Skeletal muscle satellite cell (primary cell): Measurements from ENCODE around the gene TMEM151B.

Source experiments
- H3K27me3 ChIP-seq: 2 replicates; pipeline ENCODE4 v1.7.0; 2013; ENCODE audit warnings: low read length; ENCODE audit not compliant: control insufficient read depth, insufficient read depth
- H3K36me3 ChIP-seq: 2 replicates; pipeline ENCODE4 v1.7.0; 2013; ENCODE audit warnings: mild to moderate bottlenecking, control low read depth, low read length; ENCODE audit not compliant: insufficient read depth
- H3K4me1 ChIP-seq: 2 replicates; pipeline ENCODE4 v1.7.0; 2013; ENCODE audit warnings: low read length; ENCODE audit not compliant: control insufficient read depth, insufficient read depth
- H3K4me2 ChIP-seq: 2 replicates; pipeline ENCODE4 v1.7.0; 2013; ENCODE audit warnings: mild to moderate bottlenecking, low read length
- H3K4me3 ChIP-seq: 2 replicates; pipeline ENCODE4 v1.7.0; 2013; ENCODE audit warnings: low read length
- H3K9ac ChIP-seq: 2 replicates; pipeline ENCODE4 v1.7.0; 2013; ENCODE audit warnings: mild to moderate bottlenecking, low read depth, low read length, moderate library complexity
- H3K9me3 ChIP-seq: replicated peaks from 2 replicates; pipeline ENCODE4 v1.7.0; 2013; ENCODE audit warnings: mild to moderate bottlenecking, control low read depth, low read length

The TMEM151B gene

DNA sequence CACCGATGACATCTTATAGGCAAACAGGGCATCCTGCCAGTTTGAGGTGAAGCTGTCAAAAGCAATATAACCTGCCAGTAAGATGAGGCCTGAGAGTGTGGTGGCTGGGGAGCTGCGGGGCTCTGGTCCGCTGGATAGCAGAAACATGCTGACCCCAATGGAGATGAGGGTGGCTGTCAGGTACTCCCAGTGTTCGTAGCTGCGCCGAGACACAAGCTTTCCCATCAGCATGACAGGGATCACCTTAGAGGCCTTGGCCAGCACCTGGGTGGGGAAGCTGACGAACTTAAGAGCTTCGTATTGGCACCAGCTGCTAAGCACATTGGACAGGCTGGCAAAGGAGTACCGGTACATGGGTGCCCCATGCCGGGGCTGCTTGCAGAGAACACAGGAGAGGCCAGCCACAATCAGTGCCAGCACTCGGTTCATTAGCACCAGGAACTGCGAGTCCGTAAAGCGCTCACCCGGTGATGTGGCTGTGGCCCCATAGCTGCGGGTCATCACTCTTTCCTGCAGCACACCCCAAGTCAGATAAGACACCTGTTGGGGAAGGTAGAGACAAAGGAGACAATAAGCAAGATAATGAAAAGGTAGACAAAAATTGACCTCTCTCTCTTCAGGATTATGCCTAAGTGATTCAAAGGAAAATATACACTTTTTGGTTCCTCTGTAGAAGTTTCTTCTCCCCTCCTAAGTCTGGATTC, 15.0 kb upstream of the TMEM151B start:
- Histone ChIP-seq H3K4me1 (peaks cover 35% of the 10 kb centered on the region), H3K27me3 (no peaks in the 10 kb centered on the region), H3K4me2 (peak overlapping the region; percentile 94), H3K9ac (no peak overlapping the region), H3K36me3 (peaks cover 55% of the 10 kb centered on the region), H3K4me3 (peak overlapping the region; percentile 92), H3K9me3 (no peaks in the 10 kb centered on the region)

DNA sequence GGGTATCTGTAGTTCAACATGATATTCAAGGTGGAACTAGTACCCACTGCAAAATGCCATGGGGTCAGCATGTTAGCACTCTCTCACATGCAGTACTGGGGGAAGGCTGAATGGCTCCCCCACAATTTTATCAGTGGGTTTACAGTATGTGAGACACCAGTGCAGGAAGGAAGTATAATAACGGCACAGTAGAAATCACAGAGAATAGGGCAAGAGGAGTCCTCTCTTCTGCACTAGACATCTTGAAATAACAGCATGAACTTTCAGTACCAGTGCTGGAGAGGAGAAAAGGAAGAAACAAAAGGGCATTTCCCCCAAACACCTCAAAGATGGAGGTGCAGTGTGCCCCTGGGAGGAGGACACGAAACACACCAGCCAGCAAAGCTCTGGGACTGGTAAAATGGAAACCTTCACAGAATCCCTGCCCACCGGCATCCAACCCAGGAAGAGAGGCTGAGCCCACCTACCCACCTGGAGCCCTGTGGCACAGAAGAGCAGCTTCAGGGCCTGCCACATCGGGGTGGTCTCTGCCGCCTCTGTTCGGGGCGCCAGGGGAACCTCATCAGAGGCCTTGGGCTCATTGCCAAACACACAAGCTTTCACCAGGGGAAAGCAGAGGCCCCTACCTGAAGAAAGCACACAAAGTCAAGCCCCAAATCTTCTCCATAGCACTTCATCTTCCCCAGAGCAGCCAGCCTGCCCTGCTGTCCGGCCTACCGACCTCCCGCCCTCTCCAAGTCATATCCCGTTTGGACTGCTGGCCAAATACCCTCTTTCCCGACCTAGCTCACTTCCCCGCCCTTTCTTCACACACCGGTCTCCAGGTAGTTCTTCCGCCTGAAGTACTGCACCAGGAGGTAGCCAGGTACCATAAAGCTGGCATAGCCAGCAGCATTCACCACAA, 14.1 kb upstream of the TMEM151B start:
- Histone ChIP-seq H3K36me3 (peaks cover 47% of the 10 kb centered on the region), H3K4me1 (peaks cover 31% of the 10 kb centered on the region), H3K9ac (peak overlapping the region; percentile 95), H3K27me3 (no peaks in the 10 kb centered on the region), H3K4me3 (peak overlapping the region; percentile 92), H3K9me3 (no peaks in the 10 kb centered on the region), H3K4me2 (peak overlapping the region; percentile 94)

DNA sequence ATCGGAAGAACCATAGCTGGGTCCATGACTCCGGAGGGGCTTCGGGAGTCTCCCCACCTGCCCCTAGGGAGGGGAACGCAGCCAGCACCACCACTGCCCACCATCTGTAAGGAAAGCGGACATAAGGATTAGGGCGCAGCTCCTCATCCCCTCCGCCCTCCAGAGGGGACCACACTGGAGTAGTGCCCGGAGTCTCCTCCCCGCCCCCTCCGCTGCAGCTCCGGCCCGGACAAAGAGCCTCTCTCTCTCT, 13.6 kb upstream of the TMEM151B start:
- Histone ChIP-seq H3K27me3 (no peaks in the 10 kb centered on the region), H3K9ac (peak overlapping the region; percentile 95), H3K9me3 (no peaks in the 10 kb centered on the region), H3K36me3 (peaks cover 42% of the 10 kb centered on the region), H3K4me2 (peak overlapping the region; percentile 94), H3K4me3 (peak overlapping the region; percentile 92), H3K4me1 (peaks cover 29% of the 10 kb centered on the region)

DNA sequence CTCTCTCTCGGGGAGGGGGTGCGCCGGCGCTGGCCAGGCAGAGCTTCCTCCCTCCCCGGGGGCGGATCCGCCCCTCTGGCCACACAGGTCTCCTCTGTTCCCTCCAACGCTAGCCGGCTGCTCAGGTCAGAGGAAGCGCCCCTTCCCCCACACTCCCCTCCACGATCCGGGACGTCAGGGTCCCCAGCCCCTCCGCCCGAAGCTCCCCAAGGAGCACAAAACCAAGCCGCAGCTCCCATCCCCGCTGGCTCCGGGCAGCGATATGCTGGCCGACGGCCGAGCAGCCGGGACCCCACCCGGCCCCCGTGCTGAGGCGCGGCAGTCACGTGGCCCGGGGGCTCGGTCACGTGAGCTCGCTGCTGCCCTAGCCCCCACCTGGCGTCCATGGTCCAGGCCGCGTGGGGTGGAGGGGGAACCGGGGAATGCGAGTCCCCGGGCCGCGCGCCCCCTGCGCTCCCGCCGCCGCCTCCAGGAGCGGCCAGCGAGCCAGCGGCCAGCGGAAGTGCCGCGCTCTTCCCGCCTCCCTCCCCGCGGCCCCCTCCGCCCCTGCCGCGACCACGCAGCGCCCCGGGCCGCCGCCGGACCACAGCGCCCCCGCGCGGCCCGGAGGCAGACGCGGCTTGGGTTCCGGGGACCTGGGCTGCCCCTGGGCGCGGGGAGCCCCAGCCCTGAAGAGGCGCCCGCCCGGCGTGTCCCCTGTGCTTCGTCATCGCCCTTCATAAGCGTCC, 13.1 kb upstream of the TMEM151B start, which contains the start of gene SLC35B2:
Gene SLC35B2, minus strand, starts transcription at position 504 of the 728 bp plus-strand sequence. Its CDS starts 118 bp downstream, at position 386.
- Histone ChIP-seq H3K4me1 (peaks cover 28% of the 10 kb centered on the region), H3K9me3 (no peaks in the 10 kb centered on the region), H3K4me3 (peak within 1 kb of the TSS; percentile 92), H3K27me3 (no peaks in the 10 kb centered on the region), H3K9ac (peak within 1 kb of the TSS; percentile 95), H3K36me3 (peaks cover 37% of the 10 kb centered on the region), H3K4me2 (peak within 1 kb of the TSS; percentile 94)

DNA sequence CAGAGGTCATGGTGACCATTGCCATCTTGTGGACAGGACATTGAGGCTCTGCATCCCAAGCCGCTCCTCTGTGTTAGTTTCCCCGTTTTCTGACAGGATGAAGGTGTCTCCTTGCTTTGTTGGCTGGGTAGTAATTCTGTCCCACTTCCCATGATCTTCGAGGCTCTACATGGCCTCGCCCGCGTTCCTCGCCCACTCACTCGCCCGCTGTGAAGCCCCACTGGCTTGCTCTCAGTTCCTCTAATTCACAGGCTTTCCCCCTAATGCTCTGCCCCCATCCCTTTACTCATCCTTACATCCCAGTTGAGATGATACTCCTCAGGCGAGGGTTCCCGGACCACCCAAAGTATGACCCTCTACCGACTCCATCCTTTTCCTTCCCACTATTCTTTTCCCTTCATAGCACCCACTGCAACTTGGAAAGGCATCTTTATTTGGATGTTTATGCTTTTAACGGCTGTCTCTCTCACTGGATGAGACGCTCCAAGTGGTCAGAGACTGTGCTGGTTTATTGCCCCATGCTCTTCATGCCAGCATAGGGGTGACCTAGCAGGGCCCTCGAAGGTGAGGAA, 12.4 kb upstream of the TMEM151B start:
- peaks cover 32% of the 10 kb centered on the region for H3K36me3 ChIP-seq
- no peaks in the 10 kb centered on the region for H3K9me3 ChIP-seq
- H3K27me3 ChIP-seq = no peaks in the 10 kb centered on the region
- H3K4me2 ChIP-seq = peak overlapping the region; percentile 94
- peak overlapping the region; percentile 95 for H3K9ac ChIP-seq
- peaks cover 31% of the 10 kb centered on the region for H3K4me1 ChIP-seq
- peak overlapping the region; percentile 92 for H3K4me3 ChIP-seq

DNA sequence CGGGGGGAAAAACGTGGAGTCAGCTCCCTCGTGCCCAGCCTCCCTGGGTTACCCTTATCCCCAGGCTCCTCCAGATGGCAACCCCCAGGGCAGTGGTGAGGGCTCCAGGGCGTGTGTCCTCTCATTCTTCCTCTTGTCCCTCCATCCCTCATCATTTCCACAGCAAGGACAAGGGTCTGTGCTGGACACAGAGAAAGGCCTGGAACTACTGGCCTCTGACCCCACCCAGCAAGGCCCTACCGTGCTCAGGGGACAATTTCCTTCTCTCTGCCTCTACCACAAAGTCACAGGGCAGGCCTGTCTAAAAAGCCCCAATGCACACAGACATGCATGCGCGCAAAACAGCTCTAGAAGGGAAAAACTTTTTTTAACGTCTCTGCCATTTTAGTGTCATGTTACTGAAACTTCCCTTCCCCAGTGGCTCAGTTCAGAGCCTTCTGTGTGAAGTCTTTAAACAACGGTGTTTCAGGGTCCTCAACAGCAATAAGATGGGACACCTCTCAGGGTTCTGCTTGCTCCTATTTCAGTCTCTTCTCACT, 11.9 kb upstream of the TMEM151B start:
- H3K27me3 ChIP-seq = no peaks in the 10 kb centered on the region
- no peaks in the 10 kb centered on the region for H3K9me3 ChIP-seq
- no peak overlapping the region for H3K4me3 ChIP-seq
- peaks cover 37% of the 10 kb centered on the region for H3K4me1 ChIP-seq
- no peak overlapping the region for H3K4me2 ChIP-seq
- H3K9ac ChIP-seq = no peak overlapping the region
- peaks cover 27% of the 10 kb centered on the region for H3K36me3 ChIP-seq

DNA sequence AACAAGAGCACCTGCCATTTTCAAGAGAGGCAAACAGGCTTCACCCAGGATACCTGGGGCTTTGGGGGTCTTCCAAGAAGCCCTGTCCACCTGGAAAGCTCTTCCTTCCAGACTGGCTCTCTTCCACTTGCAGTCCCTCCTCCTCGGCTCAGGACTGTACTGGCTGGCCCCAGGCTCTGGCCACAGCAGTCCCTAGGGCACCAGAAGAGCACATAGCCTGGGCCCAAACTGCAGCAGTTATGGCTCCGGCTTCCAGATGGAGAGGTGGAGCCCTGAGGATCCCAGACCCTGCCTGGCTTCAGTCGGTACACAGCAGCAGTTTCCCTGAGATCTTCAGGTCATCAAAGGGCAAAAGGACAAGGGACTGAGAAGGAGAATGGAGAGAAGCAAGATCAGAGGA, 11.3 kb upstream of the TMEM151B start:
- Histone ChIP-seq H3K4me3 (no peak overlapping the region), H3K4me2 (no peak overlapping the region), H3K4me1 (peaks cover 42% of the 10 kb centered on the region), H3K27me3 (no peaks in the 10 kb centered on the region), H3K9me3 (no peaks in the 10 kb centered on the region), H3K9ac (no peak overlapping the region), H3K36me3 (peaks cover 22% of the 10 kb centered on the region)

DNA sequence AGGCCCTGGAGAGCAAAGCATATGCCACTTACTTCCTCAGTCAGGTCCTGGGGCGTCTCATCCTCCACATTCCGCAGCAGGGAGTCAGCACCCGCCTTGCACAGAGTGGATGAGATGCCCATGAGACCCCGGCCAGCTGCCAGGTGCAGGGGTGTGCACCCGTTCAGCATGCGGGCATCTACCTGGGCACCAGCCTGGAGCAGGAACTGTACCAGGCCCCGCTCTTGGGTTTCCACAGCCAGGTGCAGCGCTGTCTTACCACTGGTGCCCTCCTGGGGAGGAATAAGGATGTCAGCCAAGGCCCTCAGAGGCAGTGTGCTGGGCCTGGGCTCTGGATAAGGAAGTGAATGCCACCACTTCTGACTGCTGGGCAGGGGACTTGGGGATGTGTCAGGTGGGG, 10.2 kb upstream of the TMEM151B start:
- no peak overlapping the region for H3K4me2 ChIP-seq
- H3K9me3 ChIP-seq = no peaks in the 10 kb centered on the region
- no peaks in the 10 kb centered on the region for H3K27me3 ChIP-seq
- no peak overlapping the region for H3K9ac ChIP-seq
- peaks cover 11% of the 10 kb centered on the region for H3K36me3 ChIP-seq
- peaks cover 44% of the 10 kb centered on the region for H3K4me1 ChIP-seq
- no peak overlapping the region for H3K4me3 ChIP-seq

DNA sequence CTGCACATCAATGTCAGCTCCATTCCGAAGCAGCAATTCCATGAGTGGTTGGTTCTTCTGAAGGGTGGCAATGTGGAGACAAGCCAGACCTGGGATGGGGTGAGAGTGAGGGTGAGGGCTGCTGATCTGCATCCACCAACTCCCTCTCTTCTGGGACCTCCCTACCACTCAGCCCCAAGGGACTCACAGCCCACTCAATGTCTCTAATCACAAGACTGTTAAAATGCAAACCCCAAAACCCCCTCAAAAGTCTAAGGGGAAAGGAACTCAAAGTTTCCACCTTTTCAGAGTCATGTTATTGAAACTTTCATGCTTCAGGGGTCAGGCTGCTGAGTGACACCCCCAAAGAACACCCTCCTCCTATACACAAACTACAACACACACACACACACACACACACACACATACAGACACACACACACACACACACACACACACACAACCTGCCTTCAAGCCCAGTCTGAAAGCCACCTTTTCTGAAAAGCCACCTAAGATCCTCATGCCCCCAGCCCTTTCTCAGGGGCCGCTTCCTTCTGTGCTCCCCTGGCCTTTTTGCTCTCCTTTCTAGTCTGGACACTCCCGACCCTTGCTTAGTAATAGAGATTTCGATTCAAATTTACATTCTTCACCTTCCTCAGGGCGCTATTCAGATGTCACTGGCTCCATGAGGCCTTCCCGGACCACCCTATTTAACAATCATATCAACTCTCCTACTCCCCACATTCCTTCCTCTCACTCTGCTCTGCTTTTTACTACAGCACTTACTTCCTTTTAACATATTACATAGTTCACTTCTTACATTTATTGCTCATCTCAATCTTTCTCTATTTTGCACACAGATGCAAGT, 9.6 kb upstream of the TMEM151B start:
- Histone ChIP-seq H3K27me3 (no peaks in the 10 kb centered on the region), H3K36me3 (peaks cover 7% of the 10 kb centered on the region), H3K9me3 (no peaks in the 10 kb centered on the region), H3K4me2 (no peak overlapping the region), H3K9ac (no peak overlapping the region), H3K4me3 (no peak overlapping the region), H3K4me1 (peaks cover 39% of the 10 kb centered on the region)

DNA sequence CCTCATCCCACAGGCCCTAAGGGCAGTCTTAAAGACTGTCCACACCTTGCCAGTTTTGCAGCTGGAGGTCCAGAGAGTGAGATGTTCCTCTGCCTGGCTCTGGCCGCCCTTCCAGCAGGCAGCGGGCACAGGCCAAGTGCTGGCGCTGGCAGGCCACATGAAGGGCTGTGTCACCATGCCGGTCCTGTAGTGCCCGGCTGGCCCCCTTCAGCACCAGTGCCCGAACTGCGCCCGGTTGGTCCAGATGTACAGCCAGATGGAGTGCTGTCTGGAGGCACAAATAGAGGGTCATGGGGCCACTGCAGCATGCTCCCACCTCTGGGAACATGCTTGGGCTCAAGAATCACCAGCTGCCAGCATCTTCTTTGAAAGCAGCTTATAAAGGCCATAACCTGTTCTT, 8.7 kb upstream of the TMEM151B start:
- Histone ChIP-seq H3K9ac (no peak overlapping the region), H3K27me3 (no peaks in the 10 kb centered on the region), H3K4me1 (peaks cover 31% of the 10 kb centered on the region), H3K4me3 (no peak overlapping the region), H3K4me2 (no peak overlapping the region), H3K36me3 (peaks cover 7% of the 10 kb centered on the region), H3K9me3 (no peaks in the 10 kb centered on the region)
